ENCODE data around the gene PHLDA2.

Gene PHLDA2

GRCh38 chr11:2928605-2929530 is at the start of gene PHLDA2:
Gene PHLDA2 (minus strand): TSS chr11:2929420. CDS start chr11:2929364, 56 bp downstream.
- DNase-seq, result no peak

GRCh38 chr11:2977113-2977512 is 47.9 kb upstream of the PHLDA2 start:
- no peak for DNase-seq

GRCh38 chr11:2976294-2977063 is 47.3 kb upstream of the PHLDA2 start:
- DNase-seq, result no peak

GRCh38 chr11:2975594-2975993 is 46.4 kb upstream of the PHLDA2 start:
- DNase-seq, result no peak

GRCh38 chr11:2974272-2974671 is 45.1 kb upstream of the PHLDA2 start:
- DNase-seq, result no peak

- DNase-seq, result no peak
These were observed 39.2 kb upstream of the PHLDA2 start for GRCh38 chr11:2968341-2968900.

GRCh38 chr11:2964782-2965181 is 35.6 kb upstream of the PHLDA2 start:
- no peak for DNase-seq

- no peak for DNase-seq
These were observed 34.5 kb upstream of the PHLDA2 start for GRCh38 chr11:2963761-2964160.

- no peak for DNase-seq
These were observed 34.0 kb upstream of the PHLDA2 start for GRCh38 chr11:2963112-2963754.

GRCh38 chr11:2961080-2961479 is 31.9 kb upstream of the PHLDA2 start:
- no peak for DNase-seq

- DNase-seq, result no peak
These were observed 30.9 kb upstream of the PHLDA2 start for GRCh38 chr11:2960139-2960538.

GRCh38 chr11:2958251-2958650 is 29.0 kb upstream of the PHLDA2 start:
- no peak for DNase-seq

- no peak for DNase-seq
These were observed 26.8 kb upstream of the PHLDA2 start for GRCh38 chr11:2955906-2956476.

GRCh38 chr11:2954263-2954662 is 25.0 kb upstream of the PHLDA2 start:
- DNase-seq, result no peak

GRCh38 chr11:2952290-2952689 is 23.1 kb upstream of the PHLDA2 start:
- DNase-seq, result no peak

GRCh38 chr11:2951231-2952110 is 22.3 kb upstream of the PHLDA2 start:
- DNase-seq, result no peak

- DNase-seq, result no peak
These were observed 21.6 kb upstream of the PHLDA2 start for GRCh38 chr11:2950825-2951224.

GRCh38 chr11:2949920-2950319 is 20.7 kb upstream of the PHLDA2 start:
- no peak for DNase-seq

GRCh38 chr11:2947744-2948143 is 18.5 kb upstream of the PHLDA2 start:
- no peak for DNase-seq

- no peak for DNase-seq
These were observed 16.6 kb upstream of the PHLDA2 start for GRCh38 chr11:2945757-2946287.

GRCh38 chr11:2945031-2945756 is 16.0 kb upstream of the PHLDA2 start:
- DNase-seq, result peak; percentile 93
